H9 (cell line): ENCODE data around the gene TRIM7. TPM values are rescaled to one million over a fixed set of nuclear protein-coding genes. Genes with fewer than 3 reads are reported as not detected.

Source experiments
- DNase-seq: peaks from one replicate; pipeline ENCODE4 v3.0.0-alpha.2; 2017
- H2AFZ ChIP-seq: one replicate; pipeline ENCODE4 v1.6.1; 2013; ENCODE audit warnings: mild to moderate bottlenecking, low read length, control low read depth, moderate library complexity
- H2AK5ac ChIP-seq: 2 replicates; pipeline ENCODE4 v1.6.1; 2013; ENCODE audit warnings: low read length, control low read depth, mixed read lengths; ENCODE audit not compliant: insufficient read length
- H2BK120ac ChIP-seq: one replicate; pipeline ENCODE4 v1.6.1; 2013; ENCODE audit warnings: low read depth, mild to moderate bottlenecking, low read length, control low read depth, inconsistent platforms; ENCODE audit not compliant: poor library complexity, severe bottlenecking
- H2BK12ac ChIP-seq: 2 replicates; pipeline ENCODE4 v1.6.1; 2013; ENCODE audit warnings: low read length, control low read depth, mixed read lengths, low read depth; ENCODE audit not compliant: insufficient read length
- H2BK15ac ChIP-seq: 2 replicates; pipeline ENCODE4 v1.6.1; 2013; ENCODE audit warnings: low read depth, low read length, control low read depth
- H2BK20ac ChIP-seq: one replicate; pipeline ENCODE4 v1.6.1; 2013; ENCODE audit warnings: low read depth, mild to moderate bottlenecking, low read length, control low read depth, inconsistent platforms; ENCODE audit not compliant: poor library complexity, severe bottlenecking
- H2BK5ac ChIP-seq: 2 replicates; pipeline ENCODE4 v1.6.1; 2013; ENCODE audit warnings: low read length, control low read depth, mixed read lengths; ENCODE audit not compliant: insufficient read length
- H3K14ac ChIP-seq: 2 replicates; pipeline ENCODE4 v1.6.1; 2013; ENCODE audit warnings: low read length, control low read depth; ENCODE audit not compliant: insufficient read depth
- H3K18ac ChIP-seq: 2 replicates; pipeline ENCODE4 v1.6.1; 2013; ENCODE audit warnings: low read depth, mild to moderate bottlenecking, mixed read lengths, low read length, control low read depth; ENCODE audit not compliant: insufficient read length
- H3K23ac ChIP-seq: 2 replicates; pipeline ENCODE4 v1.6.1; 2013; ENCODE audit warnings: low read length, control low read depth, mixed read lengths, low read depth; ENCODE audit not compliant: insufficient read length
- H3K23me2 ChIP-seq: 2 replicates; pipeline ENCODE4 v1.6.1; 2013; ENCODE audit warnings: low read depth, mild to moderate bottlenecking, mixed read lengths, low read length, control low read depth; ENCODE audit not compliant: insufficient read length, poor library complexity, severe bottlenecking
- H3K27ac ChIP-seq: 2 replicates; pipeline ENCODE4 v1.5.1; 2013; ENCODE audit warnings: low read length, control low read depth, mixed read lengths, low read depth; ENCODE audit not compliant: insufficient read length
- H3K27me3 ChIP-seq: 2 replicates; pipeline ENCODE4 v1.6.1; 2013; ENCODE audit warnings: low read length, control low read depth, inconsistent platforms; ENCODE audit not compliant: insufficient read depth
- H3K4ac ChIP-seq: 2 replicates; pipeline ENCODE4 v1.6.1; 2013; ENCODE audit warnings: low read depth, mild to moderate bottlenecking, control low read depth, inconsistent platforms, low read length, moderate library complexity
- H3K4me1 ChIP-seq: 2 replicates; pipeline ENCODE4 v1.6.1; 2013; ENCODE audit warnings: low read length, control low read depth, inconsistent platforms; ENCODE audit not compliant: insufficient read depth
- H3K4me2 ChIP-seq: 2 replicates; pipeline ENCODE4 v1.6.1; 2013; ENCODE audit warnings: low read length, control low read depth, mixed read lengths; ENCODE audit not compliant: insufficient read length, insufficient read depth
- H3K56ac ChIP-seq: 2 replicates; pipeline ENCODE4 v1.6.1; 2013; ENCODE audit warnings: low read depth, mild to moderate bottlenecking, mixed read lengths, low read length, control low read depth; ENCODE audit not compliant: insufficient read length
- H3K79me1 ChIP-seq: 2 replicates; pipeline ENCODE4 v1.6.1; 2013; ENCODE audit warnings: low read depth, mild to moderate bottlenecking, moderate library complexity, low read length, control low read depth, inconsistent platforms; ENCODE audit not compliant: insufficient read depth, poor library complexity, severe bottlenecking
- H3K79me2 ChIP-seq: 2 replicates; pipeline ENCODE4 v1.6.1; 2013; ENCODE audit warnings: low read length, control low read depth, inconsistent platforms; ENCODE audit not compliant: insufficient read depth
- H3K9ac ChIP-seq: 2 replicates; pipeline ENCODE4 v1.6.1; 2013; ENCODE audit warnings: low read length, control low read depth, mixed read lengths; ENCODE audit not compliant: insufficient read length; ENCODE audit errors: extremely low read depth
- H3K9me3 ChIP-seq: one replicate; pipeline ENCODE4 v1.6.1; 2013; ENCODE audit warnings: low read depth, low read length, inconsistent platforms; ENCODE audit not compliant: control insufficient read depth
- H3T11ph ChIP-seq: one replicate; pipeline ENCODE4 v1.6.1; 2013; ENCODE audit warnings: mild to moderate bottlenecking, low read length, control low read depth, inconsistent platforms
- H4K20me1 ChIP-seq: one replicate; pipeline ENCODE4 v1.6.1; 2013; ENCODE audit not compliant: control insufficient read depth, insufficient read length, insufficient read depth
- H4K5ac ChIP-seq: 2 replicates; pipeline ENCODE4 v1.6.1; 2013; ENCODE audit warnings: low read depth, mild to moderate bottlenecking, mixed read lengths, low read length, control low read depth; ENCODE audit not compliant: insufficient read length
- H4K8ac ChIP-seq: replicated peaks from 2 replicates; pipeline ENCODE4 v1.6.1; 2013; ENCODE audit warnings: low read length, control low read depth, mixed read lengths, low read depth; ENCODE audit not compliant: insufficient read length
- H4K91ac ChIP-seq: 2 replicates; pipeline ENCODE4 v1.6.1; 2013; ENCODE audit warnings: low read depth, mild to moderate bottlenecking, moderate library complexity, mixed read lengths, low read length, control low read depth; ENCODE audit not compliant: insufficient read length
- H3K27ac Mint-ChIP-seq, 3 experiments: 2 replicates in 2 of 3; 3 replicates in 1 of 3; pipeline ENCODE4 v1.8.0; 2020 to 2021; ENCODE audit warnings: mixed read lengths in 3 of 3, mild to moderate bottlenecking in 1 of 3, moderate library complexity in 1 of 3
- H3K27me3 Mint-ChIP-seq: 2 replicates; pipeline ENCODE4 v1.8.0; 2021; ENCODE audit warnings: low read depth, mild to moderate bottlenecking, moderate library complexity, mixed read lengths
- H3K36me3 Mint-ChIP-seq, 3 experiments: 2 replicates in 2 of 3; 3 replicates in 1 of 3; pipeline ENCODE4 v1.8.0; 2020 to 2021; ENCODE audit warnings: low read depth in 3 of 3, mixed read lengths in 3 of 3; ENCODE audit not compliant: insufficient read depth in 1 of 3
- H3K4me1 Mint-ChIP-seq, 2 experiments: 2 replicates each; pipeline ENCODE4 v1.8.0; 2020; ENCODE audit warnings: mixed read lengths in 2 of 2
- H3K4me3 Mint-ChIP-seq, 2 experiments: 2 replicates in 1 of 2; 3 replicates in 1 of 2; pipeline ENCODE4 v1.8.0; 2020 to 2021; ENCODE audit warnings: mild to moderate bottlenecking in 2 of 2, mixed read lengths in 2 of 2, moderate library complexity in 1 of 2
- H3K9me3 Mint-ChIP-seq, 2 experiments: 2 replicates in 1 of 2; 3 replicates in 1 of 2; pipeline ENCODE4 v1.8.0; 2020; ENCODE audit warnings: mild to moderate bottlenecking in 2 of 2, mixed read lengths in 2 of 2, moderate library complexity in 1 of 2
- WGBS: extraction: QIAGEN DNeasy Blood & Tissue Kit; methylation state at CpG from one replicate; pipeline ENCODE4 v1.1.7; 2013; ENCODE audit warnings: missing lambda C conversion rate, low lambda C conversion rate, mixed read lengths; ENCODE audit not compliant: insufficient read length; ENCODE audit errors: extremely low coverage; 5-methylcytosine and 5-hydroxymethylcytosine counted together
- total RNA-seq: library from RNA; stranded (reverse); gene quantifications from 2 replicates; pipeline ENCODE4 v1.2.1, GENCODE V29; 2021
- TF ChIP-seq, protein P1 (sequence below): fragments of 200-600 bp; sonication (generic); conservative IDR thresholded peaks from 3 replicates; pipeline ENCODE4 v1.8.0; 2021; ENCODE audit warnings: antibody characterized with exemption, mild to moderate bottlenecking

TRIM7 gene
- total RNA-seq, 1 experiment from 2014 or later: not detected

DNA sequence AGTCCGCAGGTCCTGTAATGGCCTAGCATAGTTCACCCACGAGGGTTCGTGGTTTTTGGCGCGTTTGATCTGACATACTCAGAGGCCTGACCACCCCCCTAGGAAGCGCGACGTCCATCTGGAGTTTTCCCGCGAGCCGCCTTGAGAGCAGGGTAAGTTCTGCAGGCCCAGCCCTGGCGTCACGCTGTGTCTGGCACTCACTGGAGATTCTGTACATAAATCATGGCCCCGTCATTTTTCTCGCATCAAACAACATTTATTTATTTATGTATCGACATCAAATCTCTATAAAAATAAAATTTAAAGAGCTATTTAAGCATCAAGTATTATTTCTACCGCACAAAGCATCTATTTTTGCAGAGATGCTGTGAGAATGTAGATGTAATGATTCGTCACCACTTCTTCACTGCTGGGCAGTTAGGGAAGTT is 17.6 kb upstream of the TRIM7 start:
- no peak overlapping the region for H3K18ac ChIP-seq
- H2BK20ac ChIP-seq: no peak overlapping the region
- H3K9ac ChIP-seq: peak overlapping the region; percentile 46
- H2AK5ac ChIP-seq: no peak overlapping the region
- H3K9me3 ChIP-seq: no peaks in the 10 kb centered on the region
- no CpG with 5 or more reads among the region's 18 CpGs for WGBS
- no peak overlapping the region for H3K27ac ChIP-seq
- TF ChIP-seq, protein P1, sequence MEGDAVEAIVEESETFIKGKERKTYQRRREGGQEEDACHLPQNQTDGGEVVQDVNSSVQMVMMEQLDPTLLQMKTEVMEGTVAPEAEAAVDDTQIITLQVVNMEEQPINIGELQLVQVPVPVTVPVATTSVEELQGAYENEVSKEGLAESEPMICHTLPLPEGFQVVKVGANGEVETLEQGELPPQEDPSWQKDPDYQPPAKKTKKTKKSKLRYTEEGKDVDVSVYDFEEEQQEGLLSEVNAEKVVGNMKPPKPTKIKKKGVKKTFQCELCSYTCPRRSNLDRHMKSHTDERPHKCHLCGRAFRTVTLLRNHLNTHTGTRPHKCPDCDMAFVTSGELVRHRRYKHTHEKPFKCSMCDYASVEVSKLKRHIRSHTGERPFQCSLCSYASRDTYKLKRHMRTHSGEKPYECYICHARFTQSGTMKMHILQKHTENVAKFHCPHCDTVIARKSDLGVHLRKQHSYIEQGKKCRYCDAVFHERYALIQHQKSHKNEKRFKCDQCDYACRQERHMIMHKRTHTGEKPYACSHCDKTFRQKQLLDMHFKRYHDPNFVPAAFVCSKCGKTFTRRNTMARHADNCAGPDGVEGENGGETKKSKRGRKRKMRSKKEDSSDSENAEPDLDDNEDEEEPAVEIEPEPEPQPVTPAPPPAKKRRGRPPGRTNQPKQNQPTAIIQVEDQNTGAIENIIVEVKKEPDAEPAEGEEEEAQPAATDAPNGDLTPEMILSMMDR: peak; percentile 35; the same call in 1 of the 3 replicates
- no peak overlapping the region for H3T11ph ChIP-seq
- no peak overlapping the region for H3K56ac ChIP-seq
- H3K4ac ChIP-seq: no peak overlapping the region
- H3K27me3 ChIP-seq: no peaks in the 10 kb centered on the region
- Mint-ChIP-seq H3K27me3 (peaks cover 19% of the 10 kb centered on the region), H3K4me1 (peaks cover 21 to 27% of the 10 kb centered on the region in 2 experiments), H3K9me3 (peaks cover 0 to 8% of the 10 kb centered on the region in 2 experiments; a peak in 2 of 5 replicates), H3K4me3 (peak overlapping the region; percentile 98 to 99), H3K27ac (peak overlapping the region; percentile 92 to 97 (median 94); a peak in 6 of 7 replicates), H3K36me3 (peaks cover 3 to 17% (median 5%) of the 10 kb centered on the region in 3 experiments; a peak in 4 of 7 replicates)
- no peak overlapping the region for H3K23ac ChIP-seq
- peaks cover 3% of the 10 kb centered on the region for H3K79me1 ChIP-seq
- H4K20me1 ChIP-seq: no peaks in the 10 kb centered on the region
- peak overlapping the region; percentile 74 for H3K4me2 ChIP-seq
- H2BK15ac ChIP-seq: no peak overlapping the region
- no peak overlapping the region for H2AFZ ChIP-seq
- no peak overlapping the region for H2BK12ac ChIP-seq
- no peaks in the 10 kb centered on the region for H3K4me1 ChIP-seq
- H3K14ac ChIP-seq: no peak overlapping the region
- no peak overlapping the region for H4K5ac ChIP-seq
- peaks cover 11% of the 10 kb centered on the region for H3K23me2 ChIP-seq
- H4K91ac ChIP-seq: no peak overlapping the region
- H3K79me2 ChIP-seq: no peaks in the 10 kb centered on the region
- H4K8ac ChIP-seq: no peak overlapping the region
- no peak overlapping the region for H2BK5ac ChIP-seq
- DNase-seq: no peak
- no peak overlapping the region for H2BK120ac ChIP-seq
